Measurements from ENCODE around the gene STK11IP. TPM values are rescaled to one million over a fixed set of nuclear protein-coding genes. Genes with fewer than 3 reads are reported as not detected.

Gene STK11IP
- total and polyA plus RNA-seq, 2 of the 13 experiments (the other 11 are each of a cell fraction or from before 2014, with no cell fraction given), result 12.8 to 24.0 TPM

- TF ChIP-seq ZBTB40 (IDR thresholded peaks at IDR 0.05) (no peak), ZBTB40 (CRISPR knock-in tag; IDR thresholded peaks at IDR 0.05) (0 out of 2 replicates have a peak, but pooled peaks have one; percentile 12), ZEB1 (IDR thresholded peaks at IDR 0.05; ENCODE audit: insufficient replicate concordance, low read depth) (no peak), ZNF446 (CRISPR knock-in tag; IDR thresholded peaks at IDR 0.05) (0 out of 2 replicates have a peak, but pooled peaks have one; percentile 12), PCBP1 (IDR thresholded peaks at IDR 0.05; ENCODE audit: borderline replicate concordance, low read depth, low read length) (no peak), ZNF225 (CRISPR knock-in tag; IDR thresholded peaks at IDR 0.05) (0 out of 2 replicates have a peak, but pooled peaks have one; percentile 36), FOXO4 (CRISPR knock-in tag; conservative IDR thresholded peaks at IDR 0.05) (no peak), ZNF33A (CRISPR knock-in tag; IDR thresholded peaks at IDR 0.05; ENCODE audit: borderline replicate concordance) (no peak), TBX3 (IDR thresholded peaks at IDR 0.05; ENCODE audit: borderline replicate concordance) (no peak), KLF6 (CRISPR knock-in tag; IDR thresholded peaks at IDR 0.05) (peak; percentile 57), NCOA1 (CRISPR knock-in tag; IDR thresholded peaks at IDR 0.05) (no peak), TEAD2 (CRISPR knock-in tag; IDR thresholded peaks at IDR 0.05) (no peak), PBX3 (CRISPR knock-in tag; IDR thresholded peaks at IDR 0.05; ENCODE audit: borderline replicate concordance) (no peak)
- TF ChIP-seq, protein P1, sequence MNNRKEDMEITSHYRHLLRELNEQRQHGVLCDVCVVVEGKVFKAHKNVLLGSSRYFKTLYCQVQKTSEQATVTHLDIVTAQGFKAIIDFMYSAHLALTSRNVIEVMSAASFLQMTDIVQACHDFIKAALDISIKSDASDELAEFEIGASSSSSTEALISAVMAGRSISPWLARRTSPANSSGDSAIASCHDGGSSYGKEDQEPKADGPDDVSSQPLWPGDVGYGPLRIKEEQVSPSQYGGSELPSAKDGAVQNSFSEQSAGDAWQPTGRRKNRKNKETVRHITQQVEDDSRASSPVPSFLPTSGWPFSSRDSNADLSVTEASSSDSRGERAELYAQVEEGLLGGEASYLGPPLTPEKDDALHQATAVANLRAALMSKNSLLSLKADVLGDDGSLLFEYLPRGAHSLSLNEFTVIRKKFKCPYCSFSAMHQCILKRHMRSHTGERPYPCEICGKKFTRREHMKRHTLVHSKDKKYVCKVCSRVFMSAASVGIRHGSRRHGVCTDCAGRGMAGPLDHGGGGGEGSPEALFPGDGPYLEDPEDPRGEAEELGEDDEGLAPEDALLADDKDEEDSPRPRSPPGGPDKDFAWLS (CRISPR knock-in tag; IDR thresholded peaks at IDR 0.05; ENCODE audit: borderline replicate concordance), result no peak
- TF ChIP-seq, protein P2, sequence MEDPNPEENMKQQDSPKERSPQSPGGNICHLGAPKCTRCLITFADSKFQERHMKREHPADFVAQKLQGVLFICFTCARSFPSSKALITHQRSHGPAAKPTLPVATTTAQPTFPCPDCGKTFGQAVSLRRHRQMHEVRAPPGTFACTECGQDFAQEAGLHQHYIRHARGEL (CRISPR knock-in tag; IDR thresholded peaks at IDR 0.05), result no peak
Observed at GRCh38 chr2:219570194-219570923, 27.3 kb upstream of the STK11IP start (continued).

Data from HepG2 (cell line).